ENCODE results near the gene EML4. TPM values are rescaled to one million over a fixed set of nuclear protein-coding genes. Genes with fewer than 3 reads are reported as not detected.

EML4 gene
- total and polyA plus RNA-seq, 9 donors, result 11.6 to 46.5 (median 31.5) TPM

- Histone ChIP-seq H3K4me3 (no peak overlapping the region), H3K9me3 (no peaks in the 10 kb centered on the region), H3K4me1 (ENCODE audit: insufficient read depth) (peaks cover 8% of the 10 kb centered on the region), H3K27me3 (no peaks in the 10 kb centered on the region), H3K27ac (no peak overlapping the region), H3K36me3 (no peaks in the 10 kb centered on the region)
- intact Hi-C loops (cut with DNase I), result loop anchor here in 1 of 4 donors (10.0 kb wide), 1 partner anchor 104 kb away; no protein-coding TSS in a partner anchor
- TF ChIP-seq, protein P1, sequence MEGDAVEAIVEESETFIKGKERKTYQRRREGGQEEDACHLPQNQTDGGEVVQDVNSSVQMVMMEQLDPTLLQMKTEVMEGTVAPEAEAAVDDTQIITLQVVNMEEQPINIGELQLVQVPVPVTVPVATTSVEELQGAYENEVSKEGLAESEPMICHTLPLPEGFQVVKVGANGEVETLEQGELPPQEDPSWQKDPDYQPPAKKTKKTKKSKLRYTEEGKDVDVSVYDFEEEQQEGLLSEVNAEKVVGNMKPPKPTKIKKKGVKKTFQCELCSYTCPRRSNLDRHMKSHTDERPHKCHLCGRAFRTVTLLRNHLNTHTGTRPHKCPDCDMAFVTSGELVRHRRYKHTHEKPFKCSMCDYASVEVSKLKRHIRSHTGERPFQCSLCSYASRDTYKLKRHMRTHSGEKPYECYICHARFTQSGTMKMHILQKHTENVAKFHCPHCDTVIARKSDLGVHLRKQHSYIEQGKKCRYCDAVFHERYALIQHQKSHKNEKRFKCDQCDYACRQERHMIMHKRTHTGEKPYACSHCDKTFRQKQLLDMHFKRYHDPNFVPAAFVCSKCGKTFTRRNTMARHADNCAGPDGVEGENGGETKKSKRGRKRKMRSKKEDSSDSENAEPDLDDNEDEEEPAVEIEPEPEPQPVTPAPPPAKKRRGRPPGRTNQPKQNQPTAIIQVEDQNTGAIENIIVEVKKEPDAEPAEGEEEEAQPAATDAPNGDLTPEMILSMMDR (IDR thresholded peaks at IDR 0.05), result no peak
- TF ChIP-seq POLR2A (IDR thresholded peaks at IDR 0.05) (no peak), EP300 (IDR thresholded peaks at IDR 0.05) (no peak)
- no peak for DNase-seq
These were observed 29.3 kb downstream of the EML4 start for GRCh38 chr2:42198466-42198865.

DNA sequence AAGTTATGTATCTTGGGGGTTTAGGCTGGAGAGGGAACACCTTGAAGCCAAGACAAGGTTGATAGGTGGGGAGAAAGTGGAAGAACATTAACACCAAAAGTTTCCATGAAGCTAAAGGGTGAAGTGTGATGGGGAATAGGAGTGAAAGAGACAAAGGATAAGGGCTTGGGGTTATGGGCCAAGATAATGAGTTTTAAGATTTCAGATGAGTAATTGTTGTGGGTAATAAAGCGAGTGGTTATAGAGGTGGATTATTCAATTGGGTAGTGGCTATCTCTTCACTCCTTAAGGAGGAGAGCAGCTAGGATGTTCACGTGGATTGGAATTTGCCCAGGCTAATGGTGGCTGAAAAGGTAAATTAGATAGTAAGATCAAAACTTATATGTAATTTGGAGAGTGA lies 29.8 kb downstream of the EML4 start:
- no peak overlapping the region for H3K27ac ChIP-seq
- intact Hi-C loops (cut with DNase I), result loop anchor here in 1 of 4 donors (10.0 kb wide), 1 partner anchor 104 kb away; no protein-coding TSS in a partner anchor
- H3K27me3 ChIP-seq, result no peaks in the 10 kb centered on the region
- TF ChIP-seq, protein P1 (IDR thresholded peaks at IDR 0.05), result no peak
- TF ChIP-seq EP300 (IDR thresholded peaks at IDR 0.05) (no peak), POLR2A (IDR thresholded peaks at IDR 0.05) (no peak)
- H3K4me3 ChIP-seq, result no peak overlapping the region
- no peak for DNase-seq
- H3K36me3 ChIP-seq, result no peaks in the 10 kb centered on the region
- H3K4me1 ChIP-seq (ENCODE audit: insufficient read depth), result peaks cover 5% of the 10 kb centered on the region
- 88 to 92% (median 91%) methylated on average over 2 of the region's 2 CpGs for WGBS, 3 donors
- H3K9me3 ChIP-seq, result no peaks in the 10 kb centered on the region

GRCh38 chr2:42199626-42200025 lies 30.5 kb downstream of the EML4 start:
- Histone ChIP-seq H3K27me3 (no peaks in the 10 kb centered on the region), H3K36me3 (no peaks in the 10 kb centered on the region), H3K27ac (no peak overlapping the region), H3K4me1 (ENCODE audit: insufficient read depth) (peaks cover 4% of the 10 kb centered on the region), H3K9me3 (no peaks in the 10 kb centered on the region), H3K4me3 (no peak overlapping the region)
- 96 to 98% (median 98%) methylated on average over 5 of the region's 5 CpGs for WGBS, 3 donors
- intact Hi-C loops (cut with DNase I), result loop anchor here in 2 of 4 donors (10.0 kb wide), 1 partner anchor 105 kb away; no protein-coding TSS in a partner anchor
- no peak for TF ChIP-seq POLR2A (IDR thresholded peaks at IDR 0.05)
- TF ChIP-seq, protein P1 (IDR thresholded peaks at IDR 0.05), result no peak
- TF ChIP-seq EP300 (IDR thresholded peaks at IDR 0.05), result no peak
- DNase-seq, result no peak

- intact Hi-C loops (cut with DNase I), result loop anchor here in 1 of 4 donors (10.0 kb wide), 1 partner anchor 106 kb away; no protein-coding TSS in a partner anchor
- H3K9me3 ChIP-seq, result no peaks in the 10 kb centered on the region
- H3K4me1 ChIP-seq (ENCODE audit: insufficient read depth), result peaks cover 4% of the 10 kb centered on the region
- DNase-seq, result no peak
- 54 to 67% (median 61%) methylated on average over 5 of the region's 5 CpGs for WGBS, 3 donors
- H3K27me3 ChIP-seq, result no peaks in the 10 kb centered on the region
- H3K4me3 ChIP-seq, result no peak overlapping the region
- no peak overlapping the region for H3K27ac ChIP-seq
- no peak for TF ChIP-seq POLR2A (IDR thresholded peaks at IDR 0.05)
- no peak for TF ChIP-seq EP300 (IDR thresholded peaks at IDR 0.05)
- TF ChIP-seq, protein P1 (IDR thresholded peaks at IDR 0.05), result no peak
- no peaks in the 10 kb centered on the region for H3K36me3 ChIP-seq
These were observed 32.0 kb downstream of the EML4 start for GRCh38 chr2:42200926-42201855.

Data from ovary (tissue), 9 donors.